Stimulated activated CD4-positive, alpha-beta T cell treated with anti-CD3 and anti-CD28 coated beads, Interleukin-4, amount 100 ng/mL, for 1 hour (primary cell): ENCODE data around the gene MRPL17.
A peak's percentile ranks its signal among the peaks of the same experiment; 100 is the strongest.
"Not testable (repeated sequence)": the region's sequence is repeated elsewhere in the genome, so short reads cannot be mapped to it uniquely, and the experiment has no call there.

Experiments
- DNase-seq: peaks from one replicate; pipeline ENCODE4 v3.0.0-alpha.2; 2020

The MRPL17 gene

GRCh38 chr11:6682936-6683861 is at the start of gene MRPL17:
Gene MRPL17 (minus strand): TSS chr11:6683340. CDS start chr11:6683296, 44 bp downstream.
- peak; percentile 98 for DNase-seq

- DNase-seq, result no peak
Observed at GRCh38 chr11:6727971-6728760, 45.0 kb upstream of the MRPL17 start.

GRCh38 chr11:6725386-6725896 is 42.3 kb upstream of the MRPL17 start:
- DNase-seq, result no peak

- no peak for DNase-seq
Observed at GRCh38 chr11:6724013-6724412, 40.9 kb upstream of the MRPL17 start.

GRCh38 chr11:6721343-6721742 is 38.2 kb upstream of the MRPL17 start:
- no peak for DNase-seq

GRCh38 chr11:6719576-6719975 is 36.4 kb upstream of the MRPL17 start:
- DNase-seq, result no peak

GRCh38 chr11:6717426-6717825 is 34.3 kb upstream of the MRPL17 start:
- no peak for DNase-seq

GRCh38 chr11:6711552-6711951 is 28.4 kb upstream of the MRPL17 start:
- DNase-seq, result peak; percentile 52

GRCh38 chr11:6708876-6709275 is 25.7 kb upstream of the MRPL17 start:
- DNase-seq, result no peak

GRCh38 chr11:6705905-6706535 is 22.9 kb upstream of the MRPL17 start:
- peak; percentile 23 for DNase-seq

- peak; percentile 11 for DNase-seq
Observed at GRCh38 chr11:6703247-6704063, 20.3 kb upstream of the MRPL17 start.

- not testable (repeated sequence) for DNase-seq
Observed at GRCh38 chr11:6701955-6702354, 18.8 kb upstream of the MRPL17 start.

GRCh38 chr11:6695377-6695776 is 12.2 kb upstream of the MRPL17 start:
- DNase-seq, result no peak

GRCh38 chr11:6694229-6694535 is 11.0 kb upstream of the MRPL17 start:
- no peak for DNase-seq

GRCh38 chr11:6693342-6694228 is 10.4 kb upstream of the MRPL17 start:
- peak; percentile 36 for DNase-seq

- DNase-seq, result no peak
Observed at GRCh38 chr11:6692128-6692527, 9.0 kb upstream of the MRPL17 start.

GRCh38 chr11:6690431-6691132 is 7.4 kb upstream of the MRPL17 start:
- not testable (repeated sequence) for DNase-seq

GRCh38 chr11:6687876-6688275 is 4.7 kb upstream of the MRPL17 start:
- DNase-seq, result no peak

GRCh38 chr11:6686006-6686405 is 2.9 kb upstream of the MRPL17 start:
- no peak for DNase-seq

GRCh38 chr11:6684068-6684467 is 928 bp upstream of the MRPL17 start:
- not testable (repeated sequence) for DNase-seq

GRCh38 chr11:6682591-6682935 is 577 bp downstream of the MRPL17 start:
- no peak for DNase-seq
